Endothelial cell of umbilical vein (primary cell): ENCODE results near the gene GDF2. TPM values are rescaled to one million over a fixed set of nuclear protein-coding genes. Genes with fewer than 3 reads are reported as not detected.

Experiments
- BruUV-seq: library from RNA; stranded (reverse); fragments of 400-500 nt; replicated peaks from 2 replicates; lab custom pipeline; 2021; lab: Mats Ljungman, UMichigan
- CTCF ChIA-PET: fragments of 300-600, 350-600 bp; sonication (Branson Sonifier 250); formaldehyde crosslinking; loops from one replicate; lab custom pipeline; 2021; ENCODE audit warnings: antibody characterized with exemption, inconsistent platforms; lab: Charles Lee
- POLR2A ChIA-PET: fragments of 300-600, 350-600 bp; sonication (Branson Sonifier 250); formaldehyde crosslinking; loops from one replicate; lab custom pipeline; 2021; ENCODE audit warnings: antibody characterized with exemption, inconsistent platforms; lab: Charles Lee
- DNase-seq: peaks from one replicate; pipeline ENCODE4 v3.0.0-alpha.2; 2011; ENCODE audit warnings: low read depth, low spot score
- FAIRE-seq: peaks from 2 replicates; lab custom pipeline; 2011; peaks lifted over from hg19 to GRCh38; lab: Jason Lieb, UNC
- H2AFZ ChIP-seq: 2 replicates; pipeline ENCODE4 v1.6.0; 2012; ENCODE audit warnings: low read depth, low read length, control low read depth, inconsistent platforms
- H3K27ac ChIP-seq: 2 replicates; pipeline ENCODE4 v1.5.1; 2011; ENCODE audit warnings: low read depth, mild to moderate bottlenecking, control low read depth, low read length, moderate library complexity; ENCODE audit not compliant: insufficient read depth
- H3K27me3 ChIP-seq, 2 experiments: 2 replicates each; pipeline versions ENCODE4 v1.6.0 to v1.6.1; 2011; ENCODE audit warnings: low read length in 2 of 2, mixed read lengths in 1 of 2; ENCODE audit not compliant: control insufficient read depth in 2 of 2, insufficient read depth in 2 of 2
- H3K36me3 ChIP-seq, 2 experiments: 2 replicates in 1 of 2; 3 replicates in 1 of 2; pipeline ENCODE4 v1.5.1; 2011; ENCODE audit warnings: low read length in 2 of 2, mild to moderate bottlenecking in 1 of 2, moderate library complexity in 1 of 2; ENCODE audit not compliant: control insufficient read depth in 2 of 2, insufficient read depth in 2 of 2; ENCODE audit errors: extremely low read depth in 1 of 2
- H3K4me1 ChIP-seq: 3 replicates; pipeline ENCODE4 v1.5.1; 2011; ENCODE audit warnings: mild to moderate bottlenecking, low read length; ENCODE audit not compliant: control insufficient read depth, insufficient read depth; ENCODE audit errors: extremely low read depth
- H3K4me2 ChIP-seq: 2 replicates; pipeline ENCODE4 v1.6.1; 2011; ENCODE audit warnings: low read length, control low read depth, mixed read lengths; ENCODE audit not compliant: insufficient read depth
- H3K4me3 ChIP-seq, 3 experiments: fragments of 200-600 bp in 1 of 3; sonication (generic), shearing (Covaris generic) in 1 of 3; replicated peaks in 1 of 3; 2 replicates each; pipeline ENCODE4 v1.5.1; 2011 to 2016; ENCODE audit warnings: control low read depth in 3 of 3, low read length in 3 of 3, mild to moderate bottlenecking in 2 of 3, inconsistent platforms in 1 of 3, low read depth in 1 of 3, moderate library complexity in 1 of 3; ENCODE audit not compliant: insufficient read depth in 1 of 3
- H3K79me2 ChIP-seq: 2 replicates; pipeline ENCODE4 v1.6.0; 2012; ENCODE audit warnings: low read length, inconsistent platforms; ENCODE audit not compliant: control insufficient read depth, insufficient read depth
- H3K9ac ChIP-seq: replicated peaks from 2 replicates; pipeline ENCODE3; 2011; ENCODE audit warnings: low read length, control low read depth; ENCODE audit not compliant: insufficient read depth; ENCODE audit errors: extremely low read depth
- H3K9me1 ChIP-seq: replicated peaks from 3 replicates; pipeline ENCODE4 v1.6.0; 2011; ENCODE audit warnings: mild to moderate bottlenecking, low read length; ENCODE audit not compliant: control insufficient read depth, insufficient read depth; ENCODE audit errors: extremely low read depth
- H3K9me3 ChIP-seq: replicated peaks from 2 replicates; pipeline ENCODE4 v1.5.1; 2012; ENCODE audit warnings: low read length, inconsistent platforms; ENCODE audit not compliant: control insufficient read depth, insufficient read depth
- H4K20me1 ChIP-seq: replicated peaks from 2 replicates; pipeline ENCODE3; 2011; ENCODE audit warnings: mild to moderate bottlenecking, low read length; ENCODE audit not compliant: control insufficient read depth, insufficient read depth; ENCODE audit errors: extremely low read depth
- EZH2 ChIP-seq: IDR thresholded peaks from 2 replicates; pipeline ENCODE4 v1.6.1; 2012; ENCODE audit warnings: borderline replicate concordance, low read depth, mild to moderate bottlenecking, moderate library complexity, low read length, inconsistent platforms; ENCODE audit not compliant: severe bottlenecking
- GATA2 ChIP-seq: IDR thresholded peaks from 2 replicates; pipeline ENCODE4 v1.7.0; 2011; ENCODE audit warnings: low read depth, mild to moderate bottlenecking, moderate library complexity, mixed read lengths, low read length; ENCODE audit not compliant: insufficient read length, insufficient read depth
- MAX ChIP-seq: IDR thresholded peaks from 2 replicates; pipeline ENCODE4 v1.6.1; 2011; ENCODE audit not compliant: insufficient read depth, insufficient read length
- POLR2A ChIP-seq: IDR thresholded peaks from 2 replicates; pipeline ENCODE4 v1.6.1; 2012; ENCODE audit warnings: low read depth, mild to moderate bottlenecking, control low read depth, low read length
- POLR2AphosphoS5 ChIP-seq: IDR thresholded peaks from 2 replicates; pipeline ENCODE4 v1.6.1; 2012; ENCODE audit warnings: low read depth, mild to moderate bottlenecking, control low read depth, low read length, moderate library complexity; ENCODE audit not compliant: insufficient read depth
- dilution Hi-C: fragments of 300-500 bp; cut with MboI; formaldehyde crosslinking; loops from one replicate; pipeline ENCODE4 v1.15.0; 2019; ENCODE audit warnings: low sequenced_read_pairs; ENCODE audit not compliant: extremely low pct_ligation_motif_present
- intact Hi-C: fragments of 100-400 bp; cut with micrococcal nuclease; formaldehyde crosslinking; loops from one replicate; pipeline ENCODE4 v1.10.0; 2022
- polyA plus RNA-seq, 4 experiments: library from polyadenylated mRNA; depleted of rRNA in 3 of 4; stranded (reverse) in 3 of 4; unstranded in 1 of 4; fragments of >200 nt; gene quantifications; 2 replicates each; pipeline versions ENCODE4 v1.2.1 to v1.2.3, GENCODE V29; 2011 to 2012; ENCODE audit warnings: missing spikeins in 1 of 4
- total RNA-seq: library from RNA; stranded (reverse); gene quantifications from 2 replicates; pipeline ENCODE4 v1.2.3, GENCODE V29; 2021
- TF ChIP-seq, protein P1 (sequence below), 2 donors: IDR thresholded peaks; 1 replicate in 1 of 2; 2 replicates in 1 of 2; pipeline ENCODE4 v1.5.1; 2011; ENCODE audit warnings: low read length in 2 of 2, mild to moderate bottlenecking in 2 of 2, moderate library complexity in 2 of 2, control low read depth in 1 of 2, inconsistent platforms in 1 of 2, low read depth in 1 of 2; ENCODE audit not compliant: insufficient read depth in 1 of 2; ENCODE audit errors: extremely low read depth in 1 of 2

Gene GDF2
- total and polyA plus RNA-seq, 2 donors (not counting 3 experiments of a cell fraction or from before 2014, with no cell fraction given), result not detected

DNA sequence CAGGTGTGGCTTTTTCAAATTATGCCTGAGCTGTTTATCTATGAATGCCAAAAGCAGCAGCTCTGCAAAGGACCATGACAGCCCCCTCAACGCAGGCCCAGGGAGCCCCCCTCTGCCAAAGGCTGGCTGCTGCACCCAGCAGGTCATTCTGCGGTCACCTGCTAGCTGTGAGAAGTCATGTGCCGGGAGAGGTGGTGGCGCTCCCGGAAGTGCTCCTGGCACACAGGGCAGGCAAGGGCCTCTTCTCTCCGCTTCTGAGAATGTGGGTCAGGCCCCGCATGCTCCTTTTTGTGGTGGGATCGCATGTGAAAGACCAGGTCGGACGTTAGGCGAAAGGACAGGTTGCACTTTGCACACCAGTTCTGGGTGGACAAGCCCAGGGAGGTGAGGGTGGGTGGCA lies 45.4 kb downstream of the GDF2 start:
- Histone ChIP-seq H3K4me1 (no peaks in the 10 kb centered on the region), H3K9ac (no peak overlapping the region), H3K9me3 (no peaks in the 10 kb centered on the region), H3K27ac (no peak overlapping the region), H4K20me1 (no peaks in the 10 kb centered on the region), H3K9me1 (no peaks in the 10 kb centered on the region), H3K4me3 (no peak overlapping the region), H3K36me3 (no peaks in the 10 kb centered on the region), H3K27me3 (no peaks in the 10 kb centered on the region), H3K4me2 (no peak overlapping the region), H3K79me2 (no peaks in the 10 kb centered on the region), H2AFZ (no peak overlapping the region)
- ChIA-PET POLR2A (no interaction called here), CTCF (interaction anchor here (1.2 to 1.4 kb wide), 2 partner anchors 10 to 27 kb away, joined by 3 read pairs; no protein-coding TSS in a partner anchor)
- DNase-seq (no peak), FAIRE-seq (no peak)
- intact Hi-C loops, result no loop called here
- dilution Hi-C loops, result no loop called here
- TF ChIP-seq GATA2 (no peak), POLR2A (no peak), MAX (no peak)
- no TSS peak for BruUV-seq

DNA sequence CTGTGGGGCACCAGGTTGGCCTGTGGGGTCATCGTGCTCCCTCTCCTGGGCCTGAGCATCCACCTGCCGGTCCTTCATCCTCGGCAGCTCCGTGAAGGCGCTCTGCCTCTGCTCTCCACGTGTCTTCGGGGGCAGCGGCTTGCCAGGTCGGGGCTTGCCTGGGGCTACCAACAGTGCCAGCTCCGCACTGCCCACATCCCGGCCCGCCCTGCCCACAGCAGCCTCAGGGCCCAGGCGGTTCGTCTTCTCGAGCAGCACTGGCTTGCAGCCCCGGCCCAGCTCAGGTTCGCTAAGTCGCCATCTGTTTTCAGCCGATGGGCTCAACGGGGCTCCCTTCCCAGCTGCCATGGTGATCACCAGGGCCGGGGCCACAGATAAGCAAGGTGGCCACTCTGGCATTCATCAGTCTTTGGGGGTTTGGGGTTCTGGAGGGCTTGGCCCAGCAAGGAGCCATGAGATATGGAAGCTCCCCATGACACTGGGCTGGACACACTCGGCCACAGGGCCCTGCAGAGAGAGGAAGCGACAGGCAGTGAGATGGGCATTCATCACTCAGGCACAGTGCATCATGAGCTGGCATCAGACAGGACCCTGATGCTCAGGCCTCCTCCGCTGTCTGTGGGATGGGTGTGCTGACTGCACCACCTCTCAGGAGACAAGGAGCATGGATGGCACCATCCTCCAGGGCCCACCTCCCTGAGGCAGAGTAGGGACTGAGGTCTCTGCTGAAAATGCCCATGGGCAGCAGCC lies 46.4 kb downstream of the GDF2 start:
- H2AFZ ChIP-seq, result no peak overlapping the region
- no peak overlapping the region for H3K9ac ChIP-seq
- H3K4me3 ChIP-seq, result no peak overlapping the region
- H3K9me1 ChIP-seq, result no peaks in the 10 kb centered on the region
- intact Hi-C loops (no loop called here), dilution Hi-C loops (no loop called here)
- H3K36me3 ChIP-seq, result no peaks in the 10 kb centered on the region
- H3K27ac ChIP-seq, result no peak overlapping the region
- no peaks in the 10 kb centered on the region for H3K27me3 ChIP-seq
- no peak overlapping the region for H3K4me2 ChIP-seq
- no peak for DNase-seq
- H4K20me1 ChIP-seq, result no peaks in the 10 kb centered on the region
- H3K79me2 ChIP-seq, result no peaks in the 10 kb centered on the region
- TF ChIP-seq EZH2 (no peak), POLR2A (no peak), GATA2 (no peak), POLR2AphosphoS5 (no peak), MAX (no peak)
- TF ChIP-seq, protein P1, sequence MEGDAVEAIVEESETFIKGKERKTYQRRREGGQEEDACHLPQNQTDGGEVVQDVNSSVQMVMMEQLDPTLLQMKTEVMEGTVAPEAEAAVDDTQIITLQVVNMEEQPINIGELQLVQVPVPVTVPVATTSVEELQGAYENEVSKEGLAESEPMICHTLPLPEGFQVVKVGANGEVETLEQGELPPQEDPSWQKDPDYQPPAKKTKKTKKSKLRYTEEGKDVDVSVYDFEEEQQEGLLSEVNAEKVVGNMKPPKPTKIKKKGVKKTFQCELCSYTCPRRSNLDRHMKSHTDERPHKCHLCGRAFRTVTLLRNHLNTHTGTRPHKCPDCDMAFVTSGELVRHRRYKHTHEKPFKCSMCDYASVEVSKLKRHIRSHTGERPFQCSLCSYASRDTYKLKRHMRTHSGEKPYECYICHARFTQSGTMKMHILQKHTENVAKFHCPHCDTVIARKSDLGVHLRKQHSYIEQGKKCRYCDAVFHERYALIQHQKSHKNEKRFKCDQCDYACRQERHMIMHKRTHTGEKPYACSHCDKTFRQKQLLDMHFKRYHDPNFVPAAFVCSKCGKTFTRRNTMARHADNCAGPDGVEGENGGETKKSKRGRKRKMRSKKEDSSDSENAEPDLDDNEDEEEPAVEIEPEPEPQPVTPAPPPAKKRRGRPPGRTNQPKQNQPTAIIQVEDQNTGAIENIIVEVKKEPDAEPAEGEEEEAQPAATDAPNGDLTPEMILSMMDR (IDR thresholded peaks at IDR 0.05; ENCODE audit: extremely low read depth in 1 of 2, insufficient read depth in 1 of 2, low read depth in 1 of 2, low read length in 2 of 2), result no peak
- CTCF ChIA-PET, result interaction anchor here (0.6 to 1.4 kb wide), 2 partner anchors 11 to 29 kb away, joined by 3 read pairs; no protein-coding TSS in a partner anchor
- POLR2A ChIA-PET, result no interaction called here
- H3K4me1 ChIP-seq, result no peaks in the 10 kb centered on the region
- FAIRE-seq, result no peak
- no TSS peak for BruUV-seq
- H3K9me3 ChIP-seq, result no peaks in the 10 kb centered on the region
